Stomach smooth muscle (tissue), 2 donors: ENCODE results near the gene HDHD2.

Experiments used
- H3K27ac ChIP-seq: one replicate; pipeline ENCODE4 v1.7.0; 2013; ENCODE audit warnings: mild to moderate bottlenecking, low read length, inconsistent platforms
- H3K27me3 ChIP-seq, 2 donors: one replicate each; pipeline ENCODE4 v1.7.0; 2013; ENCODE audit warnings: low read length in 2 of 2; ENCODE audit not compliant: insufficient read depth in 2 of 2, control insufficient read depth in 1 of 2
- H3K36me3 ChIP-seq, 2 donors: one replicate each; pipeline ENCODE4 v1.7.0; 2013; ENCODE audit warnings: low read length in 2 of 2; ENCODE audit not compliant: control insufficient read depth in 2 of 2, insufficient read depth in 2 of 2
- H3K4me1 ChIP-seq: one replicate; pipeline ENCODE4 v1.7.0; 2013; ENCODE audit warnings: low read length; ENCODE audit not compliant: control insufficient read depth, insufficient read depth
- H3K4me3 ChIP-seq, 2 donors: one replicate each; pipeline ENCODE4 v1.7.0; 2013; ENCODE audit warnings: low read length in 2 of 2
- H3K9ac ChIP-seq, 2 donors: one replicate each; pipeline ENCODE4 v1.7.0; 2013; ENCODE audit warnings: low read length in 2 of 2, mild to moderate bottlenecking in 1 of 2
- H3K9me3 ChIP-seq, 2 donors: one replicate each; pipeline ENCODE4 v1.7.0; 2013; ENCODE audit warnings: low read length in 2 of 2; ENCODE audit not compliant: control insufficient read depth in 2 of 2
- donor health status: healthy.
- donor health status: Pancreatic carcinoma.

Gene HDHD2

DNA sequence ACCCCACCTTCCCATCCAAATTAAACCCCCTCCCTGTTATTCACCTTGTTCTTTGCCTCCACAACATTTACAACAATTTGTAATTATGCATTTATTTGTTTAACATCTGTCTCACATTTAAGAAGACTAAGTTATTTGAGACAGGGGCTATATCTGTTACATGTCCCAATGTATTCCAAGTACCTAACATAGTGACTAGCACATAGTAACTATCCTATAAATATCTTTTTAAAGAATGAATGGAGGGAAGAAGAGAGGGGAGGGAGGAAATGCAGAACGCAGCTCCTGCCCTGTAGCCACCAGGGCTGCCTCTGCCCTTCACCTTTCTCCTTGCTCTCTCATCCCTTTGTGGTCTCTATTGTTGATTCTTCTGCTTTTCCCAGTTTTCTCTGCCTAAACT lies 40.6 kb downstream of the HDHD2 start:
- no peak overlapping the region for H3K9ac ChIP-seq
- no peak overlapping the region for H3K4me3 ChIP-seq
- H3K36me3 ChIP-seq = peaks cover 31 to 45% of the 10 kb centered on the region in 2 donors
- no peaks in the 10 kb centered on the region for H3K4me1 ChIP-seq
- H3K9me3 ChIP-seq = no peaks in the 10 kb centered on the region
- H3K27me3 ChIP-seq = no peaks in the 10 kb centered on the region
- no peak overlapping the region for H3K27ac ChIP-seq

DNA sequence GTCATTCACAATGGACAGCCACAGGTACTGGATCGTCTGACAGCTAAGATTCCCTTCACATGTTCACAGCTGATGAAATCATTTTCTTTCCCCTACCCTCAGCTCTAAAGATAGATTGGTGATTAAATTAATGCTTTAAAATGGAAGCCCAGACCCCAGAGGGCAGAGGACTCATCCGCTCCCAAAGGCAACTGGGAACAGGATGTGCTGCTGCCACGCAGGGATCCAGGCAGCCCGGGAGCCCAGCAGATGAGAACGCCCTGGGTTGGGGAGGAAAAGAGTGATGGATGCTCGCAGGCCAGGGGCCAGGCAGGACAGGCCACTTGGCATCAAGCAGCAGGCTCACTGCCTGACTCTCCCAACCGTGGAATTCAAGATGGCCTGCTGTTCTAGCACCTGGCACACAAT lies 41.3 kb downstream of the HDHD2 start:
- Histone ChIP-seq H3K27me3 (no peaks in the 10 kb centered on the region), H3K9ac (no peak overlapping the region), H3K9me3 (no peaks in the 10 kb centered on the region), H3K4me3 (no peak overlapping the region), H3K4me1 (no peaks in the 10 kb centered on the region), H3K36me3 (peaks cover 31 to 45% of the 10 kb centered on the region in 2 donors), H3K27ac (no peak overlapping the region)

DNA sequence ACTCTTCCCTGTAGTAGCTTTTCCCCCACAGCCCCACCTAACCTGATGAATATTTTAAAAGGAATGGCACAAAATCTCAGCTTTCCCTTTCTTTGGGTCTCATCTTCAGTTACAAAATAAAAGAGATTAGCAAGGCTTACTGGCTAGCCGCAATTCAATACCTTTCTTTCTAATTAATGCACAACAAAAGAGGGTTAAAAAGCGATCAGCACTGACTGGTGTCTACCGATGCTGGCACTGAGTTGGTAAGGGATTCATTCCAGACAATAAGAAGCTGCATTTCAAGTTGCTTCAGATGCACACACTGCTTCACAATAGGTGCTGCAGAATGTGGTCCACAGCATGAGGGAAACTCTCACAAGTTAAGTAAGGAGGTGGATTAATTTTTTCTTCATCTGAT lies 41.9 kb downstream of the HDHD2 start:
- Histone ChIP-seq H3K36me3 (peaks cover 28 to 43% of the 10 kb centered on the region in 2 donors), H3K4me1 (no peaks in the 10 kb centered on the region), H3K27me3 (no peaks in the 10 kb centered on the region), H3K4me3 (no peak overlapping the region), H3K27ac (no peak overlapping the region), H3K9ac (no peak overlapping the region), H3K9me3 (no peaks in the 10 kb centered on the region)

DNA sequence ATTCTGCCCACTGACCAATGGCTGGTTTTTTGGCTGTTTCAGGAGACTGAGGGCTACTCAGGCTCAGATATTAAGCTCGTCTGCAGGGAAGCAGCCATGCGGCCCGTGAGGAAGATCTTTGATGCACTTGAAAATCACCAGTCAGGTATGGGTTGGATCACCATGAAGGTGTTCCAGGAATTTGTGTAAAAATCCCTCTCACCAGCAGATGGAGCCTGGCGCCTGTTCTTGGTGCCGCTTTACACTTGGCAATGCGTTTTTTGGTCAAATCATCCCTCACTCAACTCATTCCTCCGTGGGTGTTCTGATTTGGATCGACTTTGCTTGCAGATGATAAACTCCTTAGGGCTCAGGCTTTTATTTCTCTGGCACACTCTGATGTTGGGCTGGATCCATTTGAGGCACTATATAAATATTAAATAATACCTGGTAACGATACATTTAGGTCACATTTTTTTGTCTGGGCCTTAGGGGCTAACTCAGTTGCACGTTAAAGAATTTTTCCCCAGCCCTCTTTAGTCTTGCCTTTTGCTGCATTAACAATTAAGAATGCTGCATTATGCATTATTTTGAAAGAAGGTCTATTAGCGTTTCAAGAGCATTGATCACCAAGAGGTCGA lies 50.0 kb downstream of the HDHD2 start:
- H3K36me3 ChIP-seq = peaks cover 0 to 11% of the 10 kb centered on the region in 2 donors
- H3K9ac ChIP-seq = no peak overlapping the region
- H3K4me3 ChIP-seq = no peak overlapping the region
- H3K27me3 ChIP-seq = no peaks in the 10 kb centered on the region
- H3K27ac ChIP-seq = no peak overlapping the region
- H3K4me1 ChIP-seq = peaks cover 2% of the 10 kb centered on the region
- H3K9me3 ChIP-seq = no peaks in the 10 kb centered on the region

DNA sequence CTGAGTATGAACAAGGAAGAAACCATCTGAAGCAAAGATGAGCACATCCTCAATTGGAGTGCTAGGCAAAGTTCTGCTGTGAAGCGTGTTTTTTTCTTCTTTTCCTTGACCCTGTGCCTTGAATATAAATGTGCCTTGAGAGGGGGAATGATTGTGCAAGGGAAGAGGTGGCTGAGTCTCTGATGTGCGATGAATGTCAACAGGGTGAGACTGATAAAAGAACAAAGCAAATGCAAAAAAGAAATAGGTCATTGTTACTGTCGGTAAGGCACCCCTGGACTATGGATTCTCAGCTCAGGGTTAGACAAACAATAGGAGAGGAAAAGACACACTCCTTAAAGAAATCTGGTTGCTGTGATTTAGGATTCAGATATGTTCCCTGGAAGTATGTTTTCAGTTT lies 54.5 kb downstream of the HDHD2 start:
- Histone ChIP-seq H3K4me3 (no peak overlapping the region), H3K9ac (no peak overlapping the region)

DNA sequence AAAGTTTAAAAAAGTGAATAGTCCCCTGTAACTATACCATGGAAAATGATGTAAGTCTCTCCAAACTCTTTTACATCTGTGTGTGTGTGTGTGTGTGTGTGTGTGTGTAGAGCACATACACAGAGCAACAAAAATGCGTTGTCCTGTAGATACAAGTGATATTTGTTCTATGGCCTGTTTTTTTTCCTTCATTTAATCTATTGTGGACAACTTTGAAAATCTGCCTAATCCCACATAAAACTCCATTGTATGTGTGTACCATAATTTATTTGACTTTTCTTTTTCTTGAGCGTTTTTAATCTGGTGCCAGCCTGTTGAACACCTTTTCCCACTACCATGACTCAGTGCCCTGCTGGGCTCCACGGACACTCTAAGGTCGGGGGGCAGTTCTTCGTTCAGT lies 62.6 kb downstream of the HDHD2 start:
- Histone ChIP-seq H3K9ac (no peak overlapping the region), H3K4me3 (no peak overlapping the region), H3K36me3 (no peaks in the 10 kb centered on the region), H3K27me3 (no peaks in the 10 kb centered on the region), H3K27ac (no peak overlapping the region), H3K9me3 (no peaks in the 10 kb centered on the region), H3K4me1 (no peaks in the 10 kb centered on the region)

More for the DNA sequence above, 54.5 kb downstream of the HDHD2 start:
- H3K9me3 ChIP-seq = no peaks in the 10 kb centered on the region
- H3K27me3 ChIP-seq = no peaks in the 10 kb centered on the region
- peaks cover 2% of the 10 kb centered on the region for H3K4me1 ChIP-seq
- H3K36me3 ChIP-seq = peaks cover 0 to 2% of the 10 kb centered on the region in 2 donors
- no peak overlapping the region for H3K27ac ChIP-seq

DNA sequence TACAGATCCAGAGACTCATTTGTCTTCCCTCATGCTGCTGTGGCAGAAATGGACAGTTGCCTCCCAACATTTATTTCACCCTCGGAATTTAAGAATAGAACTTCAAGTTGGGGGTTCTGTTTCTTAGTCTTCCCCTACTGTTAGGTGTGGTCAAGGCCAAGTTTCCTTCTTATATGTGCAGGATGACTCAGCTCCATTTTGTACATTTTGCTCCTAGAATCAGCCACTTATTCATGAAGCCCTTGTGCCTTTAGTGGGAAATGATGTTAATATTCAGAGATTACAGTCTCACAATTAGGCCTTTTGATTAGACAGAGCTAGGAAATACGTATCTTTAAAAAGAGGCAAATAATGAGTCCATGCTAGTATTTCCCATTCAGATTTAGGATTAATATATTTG lies 68.7 kb downstream of the HDHD2 start:
- Histone ChIP-seq H3K27me3 (no peaks in the 10 kb centered on the region), H3K4me3 (no peak overlapping the region), H3K27ac (no peak overlapping the region), H3K36me3 (no peaks in the 10 kb centered on the region), H3K9me3 (no peaks in the 10 kb centered on the region), H3K4me1 (no peaks in the 10 kb centered on the region), H3K9ac (no peak overlapping the region)

DNA sequence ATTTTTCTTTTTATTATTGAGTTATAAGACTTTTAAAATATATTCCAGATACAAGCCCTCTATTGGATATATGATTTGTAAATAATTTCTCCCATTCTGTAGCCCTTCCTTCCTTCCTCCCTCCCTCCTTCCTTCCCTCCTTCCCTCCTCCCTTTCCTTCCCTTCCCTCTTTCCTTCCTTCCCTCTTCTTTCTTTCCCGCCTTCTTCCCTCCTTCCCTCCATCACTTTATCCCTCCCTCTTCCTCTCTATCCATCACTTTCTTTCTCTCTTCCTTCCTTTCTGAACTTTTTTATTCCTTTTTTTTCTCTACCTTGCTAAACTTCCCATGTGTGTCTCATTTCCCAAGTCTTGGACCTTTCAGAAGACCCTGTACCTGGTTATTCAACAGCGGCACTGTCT lies 69.4 kb downstream of the HDHD2 start:
- Histone ChIP-seq H3K9ac (no peak overlapping the region), H3K4me3 (no peak overlapping the region), H3K36me3 (no peaks in the 10 kb centered on the region), H3K4me1 (no peaks in the 10 kb centered on the region), H3K9me3 (no peaks in the 10 kb centered on the region), H3K27ac (no peak overlapping the region), H3K27me3 (no peaks in the 10 kb centered on the region)

DNA sequence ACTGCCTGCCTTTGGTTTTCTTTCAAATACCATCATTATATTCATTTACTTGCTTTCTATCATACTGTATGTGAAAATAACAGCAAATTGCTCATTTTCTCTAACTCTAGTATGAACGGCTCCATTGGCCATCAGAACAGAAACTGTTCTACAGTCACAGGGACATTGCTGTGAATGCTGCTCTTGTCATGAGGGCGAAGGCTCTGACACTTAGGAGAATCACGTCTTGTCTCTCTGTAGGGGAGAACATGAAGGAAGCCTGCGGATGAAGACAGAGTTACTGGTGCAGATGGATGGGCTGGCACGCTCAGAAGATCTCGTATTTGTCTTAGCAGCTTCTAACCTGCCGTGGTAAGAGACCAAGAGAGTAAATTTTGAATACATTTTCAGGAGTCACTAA lies 73.2 kb downstream of the HDHD2 start:
- Histone ChIP-seq H3K27me3 (no peaks in the 10 kb centered on the region), H3K9ac (no peak overlapping the region), H3K9me3 (no peaks in the 10 kb centered on the region), H3K27ac (no peak overlapping the region), H3K4me3 (no peak overlapping the region), H3K36me3 (no peaks in the 10 kb centered on the region), H3K4me1 (no peaks in the 10 kb centered on the region)

DNA sequence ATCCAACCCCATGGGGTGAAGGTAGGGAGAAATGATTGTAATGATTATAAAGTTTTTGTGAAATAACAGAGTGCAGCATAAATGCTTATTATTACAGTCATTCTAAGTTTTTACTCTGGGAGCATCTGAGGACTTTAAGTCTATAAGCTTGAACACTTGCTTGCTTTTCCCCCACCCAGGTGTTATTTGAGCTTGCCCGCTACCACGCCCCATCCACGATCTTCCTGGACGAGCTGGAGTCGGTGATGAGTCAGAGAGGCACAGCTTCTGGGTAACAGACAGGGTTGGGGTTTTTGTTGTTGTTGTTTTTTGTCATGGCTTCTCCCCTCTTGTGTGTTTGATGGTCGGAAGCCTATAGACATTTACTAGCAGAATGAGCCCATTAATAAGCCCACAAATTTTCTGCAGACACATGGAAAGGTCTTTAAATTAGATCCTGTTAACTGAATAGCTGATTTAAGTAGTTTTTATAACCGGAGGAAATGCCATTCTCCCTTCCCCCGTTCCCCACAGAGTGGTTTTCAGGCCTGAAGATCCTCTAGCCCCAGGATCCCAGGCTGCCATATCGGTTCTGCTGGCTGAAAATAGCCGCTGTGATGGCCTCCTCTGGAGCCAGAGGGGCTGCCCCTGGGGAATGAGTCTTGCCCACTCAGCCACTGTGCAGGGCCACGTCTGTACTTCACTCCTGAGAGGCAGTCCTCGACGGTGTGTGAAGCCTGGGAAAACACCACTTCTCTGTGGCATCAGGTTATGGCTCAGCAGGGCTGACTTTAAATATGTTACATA lies 75.0 kb downstream of the HDHD2 start:
- no peak overlapping the region for H3K27ac ChIP-seq
- H3K27me3 ChIP-seq = no peaks in the 10 kb centered on the region
- H3K36me3 ChIP-seq = no peaks in the 10 kb centered on the region
- no peak overlapping the region for H3K9ac ChIP-seq
- no peak overlapping the region for H3K4me3 ChIP-seq
- H3K9me3 ChIP-seq = no peaks in the 10 kb centered on the region
- H3K4me1 ChIP-seq = no peaks in the 10 kb centered on the region

DNA sequence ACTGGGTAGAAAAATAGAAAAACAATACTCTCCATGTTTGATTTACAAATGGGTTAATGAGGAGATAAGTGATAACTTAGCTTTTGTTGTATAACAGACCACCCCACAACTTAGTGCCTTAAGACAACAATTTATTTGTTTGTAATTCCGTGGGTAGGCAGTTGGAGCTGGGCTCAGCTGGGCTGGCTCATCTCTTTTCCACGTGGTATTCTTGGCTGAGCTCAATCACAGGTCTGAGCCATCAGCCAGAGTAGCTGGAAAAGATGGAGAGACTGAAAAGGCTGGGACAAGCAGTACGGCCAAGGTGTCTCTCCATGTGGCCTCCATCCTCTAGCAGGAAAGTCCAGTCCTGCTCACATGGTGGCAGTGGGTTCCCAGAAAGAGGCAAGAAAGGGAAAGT lies 82.7 kb downstream of the HDHD2 start:
- no peak overlapping the region for H3K9ac ChIP-seq
- no peaks in the 10 kb centered on the region for H3K4me1 ChIP-seq
- H3K4me3 ChIP-seq = no peak overlapping the region
- H3K27ac ChIP-seq = no peak overlapping the region
- H3K36me3 ChIP-seq = no peaks in the 10 kb centered on the region
- H3K9me3 ChIP-seq = no peaks in the 10 kb centered on the region
- no peaks in the 10 kb centered on the region for H3K27me3 ChIP-seq
